Epithelial cell of esophagus (primary cell): ENCODE measurements around the gene FAM3A.
"Not testable (repeated sequence)": the region's sequence is repeated elsewhere in the genome, so short reads cannot be mapped to it uniquely, and the experiment has no call there.

Source experiments
- DNase-seq: peaks from one replicate; pipeline ENCODE4 v3.0.0; 2010; ENCODE audit warnings: low read depth
- H3K4me3 ChIP-seq: 2 replicates; pipeline ENCODE4 v1.5.1; 2011; ENCODE audit warnings: mild to moderate bottlenecking, low read length, control low read depth
- CTCF ChIP-seq: IDR thresholded peaks from 2 replicates; pipeline ENCODE4 v1.5.1; 2011; ENCODE audit warnings: low read depth, mild to moderate bottlenecking, low read length, control low read depth, inconsistent platforms; ENCODE audit not compliant: insufficient read depth; ENCODE audit errors: missing control alignments

Gene FAM3A

GRCh38 chrX:154515966-154516655 is at the start of gene FAM3A:
Gene FAM3A, minus strand, starts transcription at chrX:154516232. Its CDS starts 460 bp downstream, at chrX:154515772.
- TF ChIP-seq CTCF = no peak
- peak within 1 kb of the TSS; percentile 62 for H3K4me3 ChIP-seq
- peak; percentile 90 for DNase-seq

- DNase-seq, H3K4me3 ChIP-seq: not testable (repeated sequence)
These were observed 46.3 kb upstream of the FAM3A start for GRCh38 chrX:154562295-154562694.

GRCh38 chrX:154560326-154560725 is 44.3 kb upstream of the FAM3A start:
- H3K4me3 ChIP-seq, DNase-seq: not testable (repeated sequence)

GRCh38 chrX:154558896-154559295 is 42.9 kb upstream of the FAM3A start:
- not testable (repeated sequence) for H3K4me3 ChIP-seq, DNase-seq

GRCh38 chrX:154558060-154558690 is 42.1 kb upstream of the FAM3A start:
- H3K4me3 ChIP-seq, DNase-seq: not testable (repeated sequence)

GRCh38 chrX:154552112-154552806 is 36.2 kb upstream of the FAM3A start:
- DNase-seq, H3K4me3 ChIP-seq: not testable (repeated sequence)

GRCh38 chrX:154549766-154550165 is 33.7 kb upstream of the FAM3A start:
- H3K4me3 ChIP-seq = peak overlapping the region; percentile 16
- DNase-seq = peak; percentile 74
- no peak for TF ChIP-seq CTCF

GRCh38 chrX:154548028-154548316 is 31.9 kb upstream of the FAM3A start:
- H3K4me3 ChIP-seq = peak overlapping the region; percentile 79
- no peak for TF ChIP-seq CTCF
- peak; percentile 29 for DNase-seq

GRCh38 chrX:154547245-154548027 is 31.4 kb upstream of the FAM3A start, which contains the start of gene IKBKG:
Gene IKBKG, plus strand, starts transcription at chrX:154547620. Its CDS starts 4,383 bp downstream, at chrX:154552003.
- H3K4me3 ChIP-seq = peak within 1 kb of the TSS; percentile 79
- TF ChIP-seq CTCF = no peak
- DNase-seq = peak; percentile 89
